ENCODE measurements around the gene CCDC136.

Gene CCDC136

DNA sequence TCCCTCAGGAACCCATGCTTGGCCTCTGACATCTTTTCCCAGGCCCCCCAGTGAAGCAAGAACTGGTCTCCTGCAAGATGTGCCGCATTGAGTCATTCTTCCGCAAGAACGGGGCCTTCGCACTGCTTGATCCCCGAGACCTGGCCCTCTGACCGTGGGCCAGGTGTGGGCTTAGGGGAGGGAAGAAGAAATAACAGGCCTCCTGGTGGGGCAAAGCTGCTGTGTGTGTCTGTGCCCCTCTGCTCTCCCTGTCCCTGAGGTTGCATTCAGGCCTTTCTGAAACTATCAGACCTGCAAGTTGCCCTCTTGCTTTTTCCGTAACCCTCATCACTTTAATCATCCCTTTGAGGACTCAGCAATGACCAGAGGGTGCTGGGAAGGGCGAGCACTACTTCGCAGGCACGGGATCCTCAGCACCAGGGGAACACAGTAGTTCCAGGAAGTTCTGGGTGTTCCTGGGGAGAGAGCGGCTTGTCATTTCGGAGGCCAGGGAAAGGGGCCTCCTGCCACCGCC lies 76.9 kb downstream of the CCDC136 start:
- H3K27me3 Mint-ChIP-seq (ENCODE audit: low read depth) = peaks cover 29% of the 10 kb centered on the region

DNA sequence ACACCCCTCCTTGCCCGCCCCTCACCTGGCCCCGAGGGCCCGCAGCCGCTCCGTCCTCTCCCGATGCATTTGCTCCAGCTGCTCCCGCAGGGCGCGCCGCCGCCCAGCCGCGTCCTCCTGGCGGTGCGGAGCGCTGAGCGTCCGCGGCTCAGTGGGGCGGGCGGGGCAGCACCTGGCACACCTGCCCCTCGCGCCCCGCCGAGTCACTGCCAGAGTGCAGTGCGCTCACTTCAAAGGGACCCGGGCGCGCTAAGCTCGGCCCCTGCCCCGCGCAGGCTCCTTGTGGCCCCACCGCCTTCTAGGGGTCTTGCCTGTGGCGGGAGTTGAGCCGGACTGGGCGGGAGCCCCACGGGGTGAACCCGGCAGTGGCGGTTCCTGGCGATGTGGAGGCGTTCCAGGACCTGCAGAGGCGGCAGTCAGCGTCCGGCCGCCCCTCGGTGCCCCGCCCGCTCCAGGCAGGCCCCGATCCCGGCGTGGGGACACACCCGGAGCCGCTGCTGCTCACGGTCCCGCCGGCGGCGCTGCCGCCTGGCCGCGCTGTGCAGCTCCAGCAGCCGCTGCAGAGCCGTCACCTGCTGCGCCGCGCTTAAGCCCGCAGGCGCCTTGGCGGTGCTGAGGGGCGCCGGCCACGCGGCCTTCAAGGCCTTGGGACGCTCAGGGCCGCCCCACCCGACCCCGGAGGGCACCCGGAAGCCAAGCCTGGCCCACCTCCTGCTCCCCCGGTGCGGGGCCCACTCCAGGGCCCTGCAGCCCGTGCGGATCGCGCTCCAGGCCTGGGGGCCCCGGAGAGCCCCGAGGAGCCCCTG lies 77.6 kb downstream of the CCDC136 start:
- no peaks in the 10 kb centered on the region for H3K9me3 Mint-ChIP-seq
- TF ChIP-seq, protein P1, sequence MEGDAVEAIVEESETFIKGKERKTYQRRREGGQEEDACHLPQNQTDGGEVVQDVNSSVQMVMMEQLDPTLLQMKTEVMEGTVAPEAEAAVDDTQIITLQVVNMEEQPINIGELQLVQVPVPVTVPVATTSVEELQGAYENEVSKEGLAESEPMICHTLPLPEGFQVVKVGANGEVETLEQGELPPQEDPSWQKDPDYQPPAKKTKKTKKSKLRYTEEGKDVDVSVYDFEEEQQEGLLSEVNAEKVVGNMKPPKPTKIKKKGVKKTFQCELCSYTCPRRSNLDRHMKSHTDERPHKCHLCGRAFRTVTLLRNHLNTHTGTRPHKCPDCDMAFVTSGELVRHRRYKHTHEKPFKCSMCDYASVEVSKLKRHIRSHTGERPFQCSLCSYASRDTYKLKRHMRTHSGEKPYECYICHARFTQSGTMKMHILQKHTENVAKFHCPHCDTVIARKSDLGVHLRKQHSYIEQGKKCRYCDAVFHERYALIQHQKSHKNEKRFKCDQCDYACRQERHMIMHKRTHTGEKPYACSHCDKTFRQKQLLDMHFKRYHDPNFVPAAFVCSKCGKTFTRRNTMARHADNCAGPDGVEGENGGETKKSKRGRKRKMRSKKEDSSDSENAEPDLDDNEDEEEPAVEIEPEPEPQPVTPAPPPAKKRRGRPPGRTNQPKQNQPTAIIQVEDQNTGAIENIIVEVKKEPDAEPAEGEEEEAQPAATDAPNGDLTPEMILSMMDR (IDR thresholded peaks at IDR 0.05; ENCODE audit: unreplicated experiment in 3 of 3) = peak in 1 of 3 experiments; percentile 9
- no peak overlapping the region for H3K27ac Mint-ChIP-seq
- peak overlapping the region in 2 of 3 experiments; percentile 68 to 74 for H3K4me3 Mint-ChIP-seq
- H3K36me3 Mint-ChIP-seq (ENCODE audit: low read depth) = peaks cover 18% of the 10 kb centered on the region
- H3K4me1 Mint-ChIP-seq = peaks cover 42% of the 10 kb centered on the region
- H3K27me3 Mint-ChIP-seq (ENCODE audit: low read depth) = peaks cover 29% of the 10 kb centered on the region

More for the DNA sequence above, 76.9 kb downstream of the CCDC136 start:
- TF ChIP-seq, protein P1 (IDR thresholded peaks at IDR 0.05; ENCODE audit: unreplicated experiment in 3 of 3) = no peak
- H3K4me3 Mint-ChIP-seq = peak overlapping the region; percentile 61 to 74 (median 68)
- H3K9me3 Mint-ChIP-seq = no peaks in the 10 kb centered on the region
- peaks cover 44% of the 10 kb centered on the region for H3K4me1 Mint-ChIP-seq
- peaks cover 18% of the 10 kb centered on the region for H3K36me3 Mint-ChIP-seq (ENCODE audit: low read depth)
- no peak overlapping the region for H3K27ac Mint-ChIP-seq

DNA sequence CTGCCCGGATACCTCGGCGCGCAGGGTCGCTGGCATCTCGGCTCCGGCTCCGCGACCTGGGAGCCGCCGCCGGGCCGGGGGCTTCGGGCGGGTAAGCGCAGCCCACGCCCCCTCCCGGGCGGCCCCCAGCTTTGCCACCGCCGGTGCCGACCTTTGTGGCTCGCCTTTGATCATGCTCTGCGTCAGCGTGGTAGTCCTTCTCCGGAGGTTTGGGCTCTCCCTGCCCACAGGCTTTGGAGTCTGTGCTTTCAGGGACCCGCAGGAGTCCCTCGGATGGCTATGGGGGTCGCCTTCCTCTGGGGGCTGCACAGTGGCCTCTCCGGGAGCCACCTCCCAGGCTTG lies 78.1 kb downstream of the CCDC136 start:
- Mint-ChIP-seq H3K9me3 (no peaks in the 10 kb centered on the region), H3K4me3 (peak overlapping the region; percentile 77 to 83 (median 78)), H3K36me3 (ENCODE audit: low read depth) (peaks cover 14% of the 10 kb centered on the region), H3K4me1 (peaks cover 42% of the 10 kb centered on the region), H3K27me3 (ENCODE audit: low read depth) (peaks cover 29% of the 10 kb centered on the region), H3K27ac (no peak overlapping the region)
- TF ChIP-seq, protein P1 (IDR thresholded peaks at IDR 0.05; ENCODE audit: unreplicated experiment in 3 of 3) = no peak

DNA sequence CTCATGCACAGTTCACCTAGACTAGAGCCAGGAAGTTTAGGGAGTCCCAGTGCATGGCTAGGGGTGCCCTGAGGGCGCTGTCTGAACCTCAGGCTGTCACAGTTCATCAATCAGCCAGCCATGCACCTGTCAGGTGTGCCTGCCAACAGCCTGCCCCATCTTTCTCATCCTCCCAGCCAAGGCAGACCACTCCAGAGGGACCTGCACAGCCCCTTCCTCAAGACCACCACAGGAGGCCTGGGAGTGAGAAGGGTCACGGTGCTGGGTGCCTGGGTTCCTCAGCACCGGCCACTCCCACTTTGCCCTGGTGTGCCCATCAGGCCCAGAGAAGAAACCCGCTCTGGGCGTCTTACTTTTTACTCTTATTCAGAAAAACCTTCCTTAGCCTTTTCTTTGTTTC lies 79.3 kb downstream of the CCDC136 start:
- Mint-ChIP-seq H3K27me3 (ENCODE audit: low read depth) (peaks cover 29% of the 10 kb centered on the region), H3K4me1 (peaks cover 34% of the 10 kb centered on the region), H3K9me3 (no peaks in the 10 kb centered on the region), H3K36me3 (ENCODE audit: low read depth) (peaks cover 4% of the 10 kb centered on the region), H3K4me3 (peak overlapping the region; percentile 27 to 65 (median 63)), H3K27ac (no peak overlapping the region)
- TF ChIP-seq, protein P1 (IDR thresholded peaks at IDR 0.05; ENCODE audit: unreplicated experiment in 3 of 3) = no peak

Measured in nephron (organoid).